Loucy (cell line): ENCODE data around the gene TMEM37.

ENCODE experiments used
- EZH2phosphoT487 ChIP-seq: fragments of 200-600 bp; IDR thresholded peaks from 2 replicates; pipeline ENCODE4 v1.6.1; 2018; ENCODE audit warnings: antibody characterized with exemption, mild to moderate bottlenecking, moderate library complexity, borderline replicate concordance
- TF ChIP-seq, protein P1 (sequence below): fragments of 200-600 bp; sonication (generic); conservative IDR thresholded peaks from 2 replicates; pipeline ENCODE4 v1.5.1; 2014; ENCODE audit warnings: mild to moderate bottlenecking, antibody characterized with exemption, low read length

DNA sequence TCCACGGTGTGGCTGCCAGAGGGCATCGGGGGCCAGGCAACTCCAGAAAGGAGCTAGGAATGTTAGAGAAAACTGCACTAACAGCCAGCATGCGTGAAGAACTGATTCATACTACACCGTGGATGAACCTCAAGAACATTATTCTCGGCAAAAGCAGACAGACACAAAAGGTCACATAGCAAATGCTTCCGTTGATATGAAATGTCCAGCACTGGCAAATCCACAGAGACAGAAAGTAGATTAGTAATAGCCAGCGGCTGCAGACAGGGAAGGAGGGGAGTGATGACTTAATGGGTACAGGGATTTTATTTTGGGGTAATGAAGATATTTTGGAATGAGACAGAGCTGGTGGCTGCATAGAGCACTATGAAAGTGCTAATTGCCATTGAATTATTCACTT lies 55.2 kb downstream of the TMEM37 start:
- TF ChIP-seq, protein P1, sequence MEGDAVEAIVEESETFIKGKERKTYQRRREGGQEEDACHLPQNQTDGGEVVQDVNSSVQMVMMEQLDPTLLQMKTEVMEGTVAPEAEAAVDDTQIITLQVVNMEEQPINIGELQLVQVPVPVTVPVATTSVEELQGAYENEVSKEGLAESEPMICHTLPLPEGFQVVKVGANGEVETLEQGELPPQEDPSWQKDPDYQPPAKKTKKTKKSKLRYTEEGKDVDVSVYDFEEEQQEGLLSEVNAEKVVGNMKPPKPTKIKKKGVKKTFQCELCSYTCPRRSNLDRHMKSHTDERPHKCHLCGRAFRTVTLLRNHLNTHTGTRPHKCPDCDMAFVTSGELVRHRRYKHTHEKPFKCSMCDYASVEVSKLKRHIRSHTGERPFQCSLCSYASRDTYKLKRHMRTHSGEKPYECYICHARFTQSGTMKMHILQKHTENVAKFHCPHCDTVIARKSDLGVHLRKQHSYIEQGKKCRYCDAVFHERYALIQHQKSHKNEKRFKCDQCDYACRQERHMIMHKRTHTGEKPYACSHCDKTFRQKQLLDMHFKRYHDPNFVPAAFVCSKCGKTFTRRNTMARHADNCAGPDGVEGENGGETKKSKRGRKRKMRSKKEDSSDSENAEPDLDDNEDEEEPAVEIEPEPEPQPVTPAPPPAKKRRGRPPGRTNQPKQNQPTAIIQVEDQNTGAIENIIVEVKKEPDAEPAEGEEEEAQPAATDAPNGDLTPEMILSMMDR = no peak
- no peak for TF ChIP-seq EZH2phosphoT487
